ENCODE measurements around the gene ZNF358.

Gene ZNF358

DNA sequence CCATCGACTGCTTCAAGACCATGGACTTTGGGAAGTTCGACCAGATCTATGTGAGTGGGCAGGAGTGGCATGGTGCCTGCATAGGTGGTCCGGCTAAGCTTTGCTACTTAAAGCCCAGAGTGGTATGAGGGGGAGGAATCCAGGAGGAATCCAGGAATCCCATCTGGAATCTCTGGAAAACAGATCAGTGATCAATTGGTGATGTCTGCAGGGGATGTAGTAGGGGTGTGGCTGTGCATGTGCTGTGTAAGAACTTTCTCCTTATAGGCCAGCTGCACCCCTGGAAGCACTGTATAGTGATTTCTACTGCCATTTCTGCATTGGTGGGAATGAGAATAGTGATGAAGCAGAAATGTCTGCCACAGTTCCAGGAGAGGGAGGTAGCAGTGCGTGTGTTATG is 43.2 kb downstream of the ZNF358 start:
- Mint-ChIP-seq H3K4me3 (no peak overlapping the region), H3K36me3 (peaks cover 25% of the 10 kb centered on the region), H3K4me1 (no peaks in the 10 kb centered on the region), H3K27me3 (no peaks in the 10 kb centered on the region), H3K27ac (no peak overlapping the region), H3K9me3 (peaks cover 3% of the 10 kb centered on the region)
- no peak for DNase-seq (ENCODE audit: low spot score in 2 of 2)
- ATAC-seq (ENCODE audit: low read depth), result no peak

DNA sequence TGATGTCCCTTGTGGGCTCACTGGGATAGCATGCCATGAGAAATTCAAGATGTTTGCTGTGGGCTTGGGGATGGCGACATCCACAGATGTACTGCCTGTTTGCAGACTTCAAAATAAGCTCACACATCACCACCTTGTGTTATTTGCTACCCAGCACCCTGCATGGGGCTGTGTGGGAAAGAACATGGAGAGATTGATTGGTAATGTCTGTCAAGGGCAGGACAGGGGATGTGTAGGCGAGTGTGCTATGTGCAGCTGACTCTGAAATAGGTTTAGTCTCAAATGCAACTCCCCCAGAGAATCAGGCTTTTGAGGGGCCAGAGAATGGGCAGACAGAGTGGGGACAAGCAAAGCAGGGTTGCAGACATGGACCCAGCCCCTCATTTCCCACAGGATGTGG is 44.4 kb downstream of the ZNF358 start:
- Mint-ChIP-seq H3K36me3 (peaks cover 25% of the 10 kb centered on the region), H3K27me3 (no peaks in the 10 kb centered on the region), H3K27ac (no peak overlapping the region), H3K9me3 (peaks cover 3% of the 10 kb centered on the region), H3K4me3 (no peak overlapping the region), H3K4me1 (no peaks in the 10 kb centered on the region)
- no peak for ATAC-seq (ENCODE audit: low read depth)
- DNase-seq (ENCODE audit: low spot score in 2 of 2), result no peak

DNA sequence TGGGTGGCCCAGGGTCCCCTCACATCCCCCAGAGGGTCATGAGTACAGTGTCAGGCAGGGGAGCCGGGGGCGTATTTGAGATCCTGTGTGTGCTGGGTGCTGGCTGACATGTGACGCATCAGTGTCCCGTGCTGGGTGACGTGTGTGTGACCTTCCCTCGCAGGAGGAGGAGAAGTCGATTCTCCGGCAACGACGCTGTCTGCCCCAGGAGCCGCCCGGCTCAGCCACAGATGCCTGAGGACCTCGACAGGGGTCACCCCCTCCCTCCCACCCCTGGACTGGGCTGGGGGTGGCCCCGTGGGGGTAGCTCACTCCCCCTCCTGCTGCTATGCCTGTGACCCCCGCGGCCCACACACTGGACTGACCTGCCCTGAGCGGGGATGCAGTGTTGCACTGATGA is 45.4 kb downstream of the ZNF358 start:
- Mint-ChIP-seq H3K4me3 (no peak overlapping the region), H3K9me3 (peaks cover 3% of the 10 kb centered on the region), H3K27ac (no peak overlapping the region), H3K4me1 (no peaks in the 10 kb centered on the region), H3K27me3 (no peaks in the 10 kb centered on the region), H3K36me3 (peaks cover 22% of the 10 kb centered on the region)
- no peak for DNase-seq (ENCODE audit: low spot score in 2 of 2)
- ATAC-seq (ENCODE audit: low read depth), result no peak

DNA sequence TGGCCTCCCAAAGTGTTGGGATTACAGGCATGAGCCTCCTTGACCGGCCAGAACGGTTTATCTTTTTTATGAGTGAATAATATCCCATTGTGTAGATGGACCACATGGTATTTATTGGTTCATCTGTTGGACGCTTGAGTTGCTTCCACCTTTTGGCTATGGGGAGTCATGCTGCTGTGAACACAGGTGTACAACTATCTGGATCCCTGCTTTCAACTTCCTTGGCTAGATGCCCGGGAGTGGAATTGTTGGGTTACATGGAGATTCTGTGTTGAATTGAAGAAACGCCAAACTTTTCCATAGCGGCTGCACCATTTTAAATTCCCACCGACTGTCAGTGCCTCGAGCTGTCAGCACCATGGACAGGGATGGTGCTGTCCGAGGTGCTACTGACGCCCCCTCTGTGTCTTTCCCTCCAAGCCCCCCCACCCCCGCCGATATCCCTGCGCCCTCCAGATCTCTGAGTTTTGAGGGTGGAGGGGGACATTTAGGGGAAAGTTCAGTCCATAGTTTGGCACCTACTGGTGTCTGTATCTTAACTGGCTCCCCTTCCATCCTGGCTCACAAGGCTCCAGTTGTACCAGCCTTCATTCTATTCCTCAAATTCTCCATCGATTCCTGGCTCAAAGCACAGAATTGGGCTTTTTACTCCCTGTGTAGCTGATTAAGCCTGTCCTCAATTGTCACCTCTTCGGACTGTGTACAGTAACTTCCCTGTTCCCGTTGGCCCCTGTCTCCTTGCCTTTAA is 46.9 kb downstream of the ZNF358 start:
- Mint-ChIP-seq H3K4me3 (no peak overlapping the region), H3K36me3 (peaks cover 16% of the 10 kb centered on the region), H3K27me3 (no peaks in the 10 kb centered on the region), H3K9me3 (peaks cover 3% of the 10 kb centered on the region), H3K4me1 (no peaks in the 10 kb centered on the region), H3K27ac (no peak overlapping the region)
- no peak for DNase-seq (ENCODE audit: low spot score in 2 of 2)
- no peak for ATAC-seq (ENCODE audit: low read depth)

DNA sequence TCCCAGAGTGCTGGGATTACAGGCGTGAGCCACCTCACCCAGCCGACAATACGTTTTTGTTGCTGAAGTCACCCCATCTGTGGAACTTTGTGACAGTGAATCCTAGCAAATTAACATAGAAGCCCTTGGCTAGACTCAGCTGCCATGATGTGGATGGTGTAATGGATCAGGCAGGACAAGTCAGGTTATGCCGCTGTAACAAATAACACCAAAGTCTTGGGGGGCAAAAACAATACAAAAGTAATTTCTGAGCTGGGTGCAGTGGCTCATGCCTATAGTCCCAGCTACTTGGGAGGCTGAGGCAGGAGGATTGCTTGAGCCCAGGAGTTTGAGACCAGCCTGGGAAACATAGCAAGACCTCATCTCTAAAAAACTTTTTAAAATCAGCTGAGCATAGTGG is 49.0 kb downstream of the ZNF358 start:
- Mint-ChIP-seq H3K4me1 (no peaks in the 10 kb centered on the region), H3K27ac (no peak overlapping the region), H3K9me3 (peaks cover 3% of the 10 kb centered on the region), H3K27me3 (no peaks in the 10 kb centered on the region), H3K4me3 (no peak overlapping the region), H3K36me3 (peaks cover 10% of the 10 kb centered on the region)
- ATAC-seq (ENCODE audit: low read depth), result no peak
- DNase-seq (ENCODE audit: low spot score in 2 of 2), result no peak

DNA sequence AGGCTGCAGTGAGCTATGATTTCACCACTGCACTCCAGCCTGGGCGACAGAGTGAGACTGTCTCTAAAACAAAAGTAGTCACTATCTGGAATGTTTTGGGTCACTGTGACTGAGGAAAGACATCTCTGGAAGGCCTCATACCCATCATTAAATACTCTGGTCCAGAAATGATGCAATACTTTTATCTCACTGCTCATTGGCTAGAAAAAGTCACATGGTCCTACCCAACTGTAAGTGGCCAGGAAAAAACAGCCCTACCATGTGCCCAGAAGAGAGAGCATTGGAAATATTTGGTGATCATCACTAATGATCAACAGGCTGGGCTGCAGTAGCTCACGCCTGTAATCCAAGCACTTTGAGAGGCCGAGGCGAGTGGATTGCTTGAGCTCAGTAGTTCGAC is 49.4 kb downstream of the ZNF358 start:
- Mint-ChIP-seq H3K9me3 (peaks cover 3% of the 10 kb centered on the region), H3K27me3 (no peaks in the 10 kb centered on the region), H3K4me3 (no peak overlapping the region), H3K27ac (no peak overlapping the region), H3K4me1 (no peaks in the 10 kb centered on the region), H3K36me3 (peaks cover 7% of the 10 kb centered on the region)
- ATAC-seq (ENCODE audit: low read depth), result no peak
- DNase-seq (ENCODE audit: low spot score in 2 of 2), result no peak
